ENCODE results near the gene NMUR1.

The NMUR1 gene

DNA sequence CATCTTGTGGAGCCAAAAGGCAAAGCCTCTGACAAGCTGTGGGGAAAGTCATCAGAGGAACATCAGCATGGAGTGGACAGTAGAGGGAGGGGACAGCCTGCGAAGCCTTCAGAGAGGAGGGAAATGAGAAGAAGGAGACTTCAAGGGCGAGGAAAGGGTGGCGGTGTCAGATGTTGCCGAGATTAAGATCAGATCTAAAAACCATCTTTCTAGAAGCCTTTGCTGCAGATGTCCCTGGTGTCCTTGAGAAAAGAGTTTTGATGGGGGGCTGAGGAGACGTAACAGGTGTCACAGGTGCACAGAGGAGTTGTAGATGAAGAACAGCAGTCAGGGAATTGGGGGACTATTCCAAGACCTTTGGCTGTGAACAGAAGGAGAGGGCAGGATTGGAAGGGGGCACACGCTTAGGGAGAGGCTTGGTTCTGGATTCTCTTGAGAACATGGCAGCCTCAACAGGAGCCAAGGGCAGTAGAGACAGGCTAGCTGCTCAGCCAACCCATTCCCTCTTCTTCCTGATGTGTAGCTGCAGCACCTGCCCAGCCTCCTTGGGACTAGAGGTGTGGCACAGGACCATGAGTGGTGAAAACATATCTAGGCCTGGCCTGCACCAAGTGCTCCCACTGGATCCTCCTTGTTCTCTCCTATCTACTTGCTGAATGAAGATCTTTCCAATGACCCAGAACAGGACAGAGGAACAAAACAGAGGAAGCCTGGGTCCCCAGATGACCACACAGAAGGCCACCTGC, 43.2 kb downstream of the NMUR1 start:
- DNase-seq (ENCODE audit: low spot score): no peak

DNA sequence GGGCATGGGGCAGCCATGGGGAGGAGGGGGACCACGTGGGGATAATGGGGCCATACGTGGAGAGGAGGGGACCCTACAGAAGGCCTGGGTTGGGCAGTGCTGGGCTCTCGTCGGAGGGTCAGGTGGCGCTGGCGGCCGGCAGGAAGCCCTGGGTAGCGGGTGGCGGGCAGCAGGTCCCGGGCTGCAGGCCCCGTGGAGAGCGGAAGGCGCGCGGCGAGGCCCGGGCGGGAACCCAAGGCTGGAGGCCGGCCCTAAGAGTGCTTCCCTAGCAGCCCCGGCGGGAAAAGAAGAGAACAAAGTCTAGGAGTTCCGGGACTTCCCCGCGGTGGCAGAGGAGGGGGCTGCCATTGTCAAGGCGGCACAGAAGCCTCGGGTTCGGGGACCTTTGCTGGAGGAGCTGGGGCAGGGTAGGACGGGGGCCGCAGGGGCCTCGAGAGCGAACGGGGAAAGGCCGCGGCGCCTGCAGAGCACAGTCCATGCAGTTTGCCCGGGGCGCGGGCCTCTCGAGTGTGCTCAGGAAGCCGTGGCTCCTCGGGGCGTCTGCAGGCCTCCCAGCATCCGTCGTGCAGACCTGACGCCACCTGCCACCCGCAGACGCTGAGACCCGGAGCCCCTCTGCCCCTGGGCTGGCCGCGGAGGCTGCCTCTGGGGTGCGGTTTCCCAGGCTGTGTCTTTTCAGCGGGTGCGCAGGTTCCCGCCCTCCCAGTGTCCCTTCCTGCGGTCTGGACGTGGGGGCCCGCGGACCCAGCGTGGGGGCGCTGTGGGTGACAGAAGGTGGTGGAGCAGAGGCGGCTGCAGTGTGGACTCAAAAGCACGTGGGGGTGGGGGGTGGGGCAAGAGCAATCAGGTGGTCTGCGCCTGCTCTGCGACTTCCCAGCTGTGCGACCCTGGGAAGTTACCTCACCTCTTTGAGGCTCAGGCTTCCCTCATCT, 46.6 kb downstream of the NMUR1 start:
- DNase-seq (ENCODE audit: low spot score): peak; percentile 83

DNA sequence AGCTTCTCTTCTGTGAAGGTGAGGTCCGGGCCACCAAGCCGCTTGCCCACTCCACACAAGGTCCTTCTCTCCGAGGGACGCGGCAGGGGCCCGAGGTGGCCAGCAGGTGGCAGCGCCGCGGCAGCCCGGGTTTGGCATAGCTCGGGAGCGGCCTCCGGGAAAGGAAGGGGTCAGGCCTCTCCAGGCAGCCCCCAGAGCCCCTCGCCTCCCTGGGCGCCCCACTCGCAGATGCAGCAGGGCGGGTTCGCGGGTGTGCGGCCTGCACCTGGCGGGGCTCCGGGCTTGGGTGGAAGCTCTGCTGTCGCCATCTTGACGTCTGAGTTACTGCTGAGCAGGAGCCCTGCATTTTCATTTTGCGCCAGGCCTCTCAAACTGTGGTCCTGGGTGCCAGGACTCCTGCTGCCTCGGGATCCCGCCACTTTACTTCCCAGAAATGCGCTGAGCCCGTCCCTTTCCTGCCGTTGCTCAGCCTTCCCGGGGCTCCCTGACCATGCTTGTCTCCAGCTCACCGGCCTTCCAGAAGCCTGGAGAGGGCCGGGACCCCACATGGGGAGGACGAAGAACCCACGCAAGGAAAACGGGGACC, 47.3 kb downstream of the NMUR1 start:
- peak; percentile 94 for DNase-seq (ENCODE audit: low spot score)

GRCh38 chr2:231480781-231481180, 49.5 kb downstream of the NMUR1 start:
- DNase-seq (ENCODE audit: low spot score): no peak

DNA sequence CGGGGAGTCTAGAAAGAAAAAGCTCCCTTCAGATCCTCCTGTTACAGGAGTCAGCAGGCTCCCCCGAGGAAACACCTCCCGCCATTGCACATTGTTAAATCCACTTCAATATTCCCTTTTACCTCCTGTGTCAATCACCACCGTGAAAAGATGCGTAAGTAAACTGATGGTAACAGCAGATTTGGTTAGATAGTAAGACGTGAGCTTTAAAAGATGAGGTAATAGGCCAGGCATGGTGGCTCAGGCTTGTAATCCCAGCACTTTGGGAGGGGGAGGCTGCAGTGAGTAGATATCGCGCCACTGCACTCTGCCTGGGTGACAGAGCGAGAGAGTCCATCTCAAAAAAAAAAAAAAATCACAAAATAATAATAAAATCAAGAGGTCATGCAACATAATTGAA, 50.8 kb downstream of the NMUR1 start:
- DNase-seq (ENCODE audit: low spot score): no peak

GRCh38 chr2:231476920-231477319, 53.3 kb downstream of the NMUR1 start:
- no peak for DNase-seq (ENCODE audit: low spot score)

DNA sequence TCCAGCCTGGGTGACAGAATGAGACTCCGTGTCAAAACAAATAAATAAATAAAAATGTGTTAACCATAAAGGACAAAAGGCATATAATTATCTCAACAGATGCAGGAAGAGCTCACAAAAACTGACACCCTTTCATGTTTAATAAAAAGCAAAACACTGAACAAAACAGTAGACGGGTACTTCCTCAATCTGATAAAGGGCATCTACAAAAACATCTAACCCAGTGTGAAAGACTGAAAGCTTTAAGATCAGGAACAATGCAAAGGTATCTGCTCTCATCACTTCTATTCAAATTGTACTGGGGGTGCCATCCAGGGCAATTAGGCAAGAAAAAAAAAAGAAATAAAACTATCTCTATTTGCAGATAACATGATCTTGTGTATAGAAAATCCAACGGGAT, 54.3 kb downstream of the NMUR1 start:
- no peak for DNase-seq (ENCODE audit: low spot score)
